ENCODE measurements around the gene TMEM119. TPM values are rescaled to one million over a fixed set of nuclear protein-coding genes. Genes with fewer than 3 reads are reported as not detected.

The TMEM119 gene
- total and polyA plus RNA-seq, 2 of the 8 experiments (the other 6 are each of a cell fraction or from before 2014, with no cell fraction given) = 0.35 to 0.61 TPM

DNA sequence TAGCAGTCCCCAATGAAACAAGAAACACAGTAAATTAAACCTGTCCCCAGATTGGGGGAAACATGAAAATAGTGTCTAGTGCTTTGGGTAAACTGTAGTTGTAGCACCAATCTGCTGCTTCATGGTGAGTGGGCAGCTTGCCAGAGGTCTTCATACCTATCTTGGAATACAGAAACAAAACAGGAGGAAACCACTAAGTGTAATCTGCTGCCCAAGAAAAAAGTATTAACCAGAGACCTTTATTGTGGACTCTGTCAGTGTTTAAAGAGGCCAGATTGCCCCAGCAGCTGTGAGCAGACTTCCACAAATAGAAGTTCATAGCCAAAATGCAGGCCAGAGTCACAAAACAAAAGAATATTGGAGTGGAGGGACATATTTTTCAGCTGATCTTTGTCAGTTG is 33.2 kb downstream of the TMEM119 start:
- FAIRE-seq = no peak
- 0 out of 7 replicates have a peak, but pooled peaks cover 0 to 4% (median 0%) of the 10 kb centered on the region in 4 experiments for H3K4me1 ChIP-seq (replicated peaks in 1 of 4; ENCODE audit: control insufficient read depth in 3 of 4, insufficient read depth in 4 of 4, low read length in 3 of 4)
- no peak overlapping the region for H3K27ac ChIP-seq (ENCODE audit: low read depth, low read length)
- no peak overlapping the region for H4K91ac ChIP-seq (replicated peaks; ENCODE audit: insufficient read length, low read length)
- peaks cover 24 to 55% (median 47%) of the 10 kb centered on the region in 4 experiments for H3K36me3 ChIP-seq (ENCODE audit: control insufficient read depth in 2 of 4, insufficient read depth in 4 of 4, low read length in 3 of 4)
- H2BK12ac ChIP-seq (ENCODE audit: low read depth, low read length) = no peak overlapping the region
- H3K18ac ChIP-seq (ENCODE audit: extremely low read depth, low read length) = no peak overlapping the region
- ChIA-PET CTCF (ENCODE audit: partially characterized antibody) (interaction anchor here (0.6 to 24.3 kb wide), 11 partner anchors 8 to 605 kb away, joined by 3 to 523 read pairs (median 4); partner anchors contain the start of gene TMEM119), POLR2A (ENCODE audit: partially characterized antibody) (no interaction called here)
- H3K23ac ChIP-seq (ENCODE audit: insufficient read length) = no peak overlapping the region
- peaks cover 0 to 6% of the 10 kb centered on the region in 2 experiments for H4K20me1 ChIP-seq (replicated peaks in 1 of 2; ENCODE audit: control insufficient read depth in 1 of 2, insufficient read depth in 2 of 2, low read length in 2 of 2)
- peaks cover 12 to 26% of the 10 kb centered on the region in 2 experiments for H3K79me2 ChIP-seq (ENCODE audit: control insufficient read depth in 1 of 2, insufficient read depth in 2 of 2, low read length in 2 of 2)
- no peaks in the 10 kb centered on the region for H3K9me3 ChIP-seq (ENCODE audit: insufficient read depth in 2 of 2, low read depth in 1 of 2, low read length in 1 of 2)
- H2BK5ac ChIP-seq (ENCODE audit: low read depth, low read length) = no peak overlapping the region
- DNase-seq (ENCODE audit: low read depth in 1 of 2, low spot score in 2 of 2) = no peak
- no peak overlapping the region for H3K14ac ChIP-seq (ENCODE audit: insufficient read length)
- H3K4ac ChIP-seq (replicated peaks; ENCODE audit: insufficient read length, low read depth, low read length) = no peak overlapping the region
- H3K9ac ChIP-seq (replicated peaks in 1 of 4; ENCODE audit: extremely low read depth in 1 of 4, low read depth in 3 of 4, low read length in 3 of 4) = no peak overlapping the region
- no peak overlapping the region for H2BK15ac ChIP-seq (ENCODE audit: low read length)
- H2BK20ac ChIP-seq (ENCODE audit: low read length) = no peak overlapping the region
- H4K5ac ChIP-seq (ENCODE audit: insufficient read length, low read depth, low read length) = no peak overlapping the region
- no peaks in the 10 kb centered on the region for H3K27me3 ChIP-seq (replicated peaks in 1 of 4; ENCODE audit: control insufficient read depth in 3 of 4, extremely low read depth in 1 of 4, insufficient read depth in 3 of 4, low read length in 3 of 4)
- H3K56ac ChIP-seq (replicated peaks; ENCODE audit: insufficient read length, low read depth, low read length) = no peak overlapping the region
- H2AFZ ChIP-seq (ENCODE audit: low read length) = no peak overlapping the region
- no peak for TF ChIP-seq EP300 (IDR thresholded peaks at IDR 0.05; ENCODE audit: borderline replicate concordance in 1 of 2, low read depth in 2 of 2, low read length in 2 of 2)
- H3K23me2 ChIP-seq (ENCODE audit: low read depth, low read length) = peaks cover 20% of the 10 kb centered on the region
- no peaks in the 10 kb centered on the region for H3K79me1 ChIP-seq (ENCODE audit: low read depth, low read length)
- no peak overlapping the region for H3K4me3 ChIP-seq (ENCODE audit: extremely low read depth in 1 of 4, insufficient read depth in 2 of 4, low read depth in 3 of 4, low read length in 4 of 4)
- no peak overlapping the region for H4K8ac ChIP-seq (ENCODE audit: extremely low read depth, insufficient read depth, low read length)
- H3K4me2 ChIP-seq (ENCODE audit: insufficient read depth in 1 of 2, low read depth in 2 of 2, low read length in 2 of 2) = no peak overlapping the region
- H2BK120ac ChIP-seq (replicated peaks; ENCODE audit: low read depth, low read length) = no peak overlapping the region
- H2AK5ac ChIP-seq (ENCODE audit: low read depth, low read length) = no peak overlapping the region
